ENCODE data around the gene SAP25. TPM values are rescaled to one million over a fixed set of nuclear protein-coding genes. Genes with fewer than 3 reads are reported as not detected.

Gene SAP25
- polyA plus RNA-seq, 1 donor from 2014 or later, result 0.52 TPM

DNA sequence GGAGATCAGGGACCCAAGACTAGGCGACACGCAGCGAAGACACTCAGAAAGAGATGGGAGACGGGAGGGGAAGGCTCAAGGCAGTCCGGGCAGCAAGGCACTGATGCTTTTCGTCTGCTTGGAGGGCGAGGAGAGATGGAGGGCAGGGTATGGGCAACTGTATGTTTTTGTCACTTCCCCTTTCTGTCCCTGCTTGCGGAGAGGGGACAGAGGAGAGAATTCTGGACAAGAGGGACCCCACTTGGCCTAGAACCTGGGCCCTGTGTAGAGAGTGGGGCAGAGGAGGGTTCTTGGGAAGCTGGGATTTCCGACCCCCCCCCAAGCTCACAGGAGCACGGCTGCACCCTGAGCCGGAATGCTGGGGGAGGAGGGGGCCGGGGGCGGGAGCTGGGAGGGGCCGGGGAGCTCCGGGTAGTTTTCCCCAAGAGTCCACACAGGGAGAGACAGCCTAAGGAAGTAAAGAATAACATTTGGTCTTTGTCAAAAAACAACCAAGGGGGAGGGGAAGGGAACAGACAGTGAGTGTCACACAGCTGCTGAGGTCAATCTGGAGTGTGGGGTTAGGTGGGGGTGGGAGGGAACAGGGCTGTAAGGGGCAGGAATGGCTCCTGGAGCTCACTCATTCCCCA lies 10.5 kb upstream of the SAP25 start:
- peak overlapping the region; percentile 99 for H3K4me3 ChIP-seq (ENCODE audit: low read length)
- H3F3A ChIP-seq (ENCODE audit: insufficient read depth, low read length, poor library complexity, severe bottlenecking), result no peaks in the 10 kb centered on the region
- no peak overlapping the region for H2AFZ ChIP-seq (ENCODE audit: low read depth, low read length)
- TF ChIP-seq POLR2AphosphoS5 (IDR thresholded peaks at IDR 0.05), result no peak
- TF ChIP-seq, protein P1, sequence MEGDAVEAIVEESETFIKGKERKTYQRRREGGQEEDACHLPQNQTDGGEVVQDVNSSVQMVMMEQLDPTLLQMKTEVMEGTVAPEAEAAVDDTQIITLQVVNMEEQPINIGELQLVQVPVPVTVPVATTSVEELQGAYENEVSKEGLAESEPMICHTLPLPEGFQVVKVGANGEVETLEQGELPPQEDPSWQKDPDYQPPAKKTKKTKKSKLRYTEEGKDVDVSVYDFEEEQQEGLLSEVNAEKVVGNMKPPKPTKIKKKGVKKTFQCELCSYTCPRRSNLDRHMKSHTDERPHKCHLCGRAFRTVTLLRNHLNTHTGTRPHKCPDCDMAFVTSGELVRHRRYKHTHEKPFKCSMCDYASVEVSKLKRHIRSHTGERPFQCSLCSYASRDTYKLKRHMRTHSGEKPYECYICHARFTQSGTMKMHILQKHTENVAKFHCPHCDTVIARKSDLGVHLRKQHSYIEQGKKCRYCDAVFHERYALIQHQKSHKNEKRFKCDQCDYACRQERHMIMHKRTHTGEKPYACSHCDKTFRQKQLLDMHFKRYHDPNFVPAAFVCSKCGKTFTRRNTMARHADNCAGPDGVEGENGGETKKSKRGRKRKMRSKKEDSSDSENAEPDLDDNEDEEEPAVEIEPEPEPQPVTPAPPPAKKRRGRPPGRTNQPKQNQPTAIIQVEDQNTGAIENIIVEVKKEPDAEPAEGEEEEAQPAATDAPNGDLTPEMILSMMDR (IDR thresholded peaks at IDR 0.05; ENCODE audit: poor library complexity, severe bottlenecking), result no peak
- no peaks in the 10 kb centered on the region for H3K9me2 ChIP-seq (ENCODE audit: insufficient read depth, low read length)
- H3K27me3 ChIP-seq (ENCODE audit: insufficient read depth, low read depth, low read length), result no peaks in the 10 kb centered on the region
- no peaks in the 10 kb centered on the region for H4K20me1 ChIP-seq (ENCODE audit: insufficient read depth)
- no peaks in the 10 kb centered on the region for H3K9me3 ChIP-seq (ENCODE audit: low read length)
- no peak overlapping the region for H3K27ac ChIP-seq (ENCODE audit: low read length)
- peaks cover 17% of the 10 kb centered on the region for H3K79me2 ChIP-seq (replicated peaks; ENCODE audit: insufficient read depth, low read length)
- H3K36me3 ChIP-seq (ENCODE audit: insufficient read depth, low read length), result no peaks in the 10 kb centered on the region
- peak overlapping the region; percentile 96 for H3K9ac ChIP-seq (ENCODE audit: low read length)
- no peak overlapping the region for H3K4me2 ChIP-seq (ENCODE audit: low read length)

- peaks cover 17% of the 10 kb centered on the region for H3K79me2 ChIP-seq (replicated peaks; ENCODE audit: insufficient read depth, low read length)
- H3K9me2 ChIP-seq (ENCODE audit: insufficient read depth, low read length), result no peaks in the 10 kb centered on the region
- no peak overlapping the region for H2AFZ ChIP-seq (ENCODE audit: low read depth, low read length)
- TF ChIP-seq EZH2 (IDR thresholded peaks at IDR 0.05; ENCODE audit: borderline replicate concordance, insufficient read depth, low read length, poor library complexity, severe bottlenecking) (no peak), MXI1 (conservative IDR thresholded peaks at IDR 0.05; ENCODE audit: poor library complexity, severe bottlenecking) (no peak), RAD21 (conservative IDR thresholded peaks at IDR 0.05) (no peak), TAF1 (IDR thresholded peaks at IDR 0.05; ENCODE audit: low read depth) (no peak), POLR2AphosphoS5 (IDR thresholded peaks at IDR 0.05) (no peak), SMC3 (conservative IDR thresholded peaks at IDR 0.05; ENCODE audit: poor library complexity) (no peak)
- TF ChIP-seq, protein P2, sequence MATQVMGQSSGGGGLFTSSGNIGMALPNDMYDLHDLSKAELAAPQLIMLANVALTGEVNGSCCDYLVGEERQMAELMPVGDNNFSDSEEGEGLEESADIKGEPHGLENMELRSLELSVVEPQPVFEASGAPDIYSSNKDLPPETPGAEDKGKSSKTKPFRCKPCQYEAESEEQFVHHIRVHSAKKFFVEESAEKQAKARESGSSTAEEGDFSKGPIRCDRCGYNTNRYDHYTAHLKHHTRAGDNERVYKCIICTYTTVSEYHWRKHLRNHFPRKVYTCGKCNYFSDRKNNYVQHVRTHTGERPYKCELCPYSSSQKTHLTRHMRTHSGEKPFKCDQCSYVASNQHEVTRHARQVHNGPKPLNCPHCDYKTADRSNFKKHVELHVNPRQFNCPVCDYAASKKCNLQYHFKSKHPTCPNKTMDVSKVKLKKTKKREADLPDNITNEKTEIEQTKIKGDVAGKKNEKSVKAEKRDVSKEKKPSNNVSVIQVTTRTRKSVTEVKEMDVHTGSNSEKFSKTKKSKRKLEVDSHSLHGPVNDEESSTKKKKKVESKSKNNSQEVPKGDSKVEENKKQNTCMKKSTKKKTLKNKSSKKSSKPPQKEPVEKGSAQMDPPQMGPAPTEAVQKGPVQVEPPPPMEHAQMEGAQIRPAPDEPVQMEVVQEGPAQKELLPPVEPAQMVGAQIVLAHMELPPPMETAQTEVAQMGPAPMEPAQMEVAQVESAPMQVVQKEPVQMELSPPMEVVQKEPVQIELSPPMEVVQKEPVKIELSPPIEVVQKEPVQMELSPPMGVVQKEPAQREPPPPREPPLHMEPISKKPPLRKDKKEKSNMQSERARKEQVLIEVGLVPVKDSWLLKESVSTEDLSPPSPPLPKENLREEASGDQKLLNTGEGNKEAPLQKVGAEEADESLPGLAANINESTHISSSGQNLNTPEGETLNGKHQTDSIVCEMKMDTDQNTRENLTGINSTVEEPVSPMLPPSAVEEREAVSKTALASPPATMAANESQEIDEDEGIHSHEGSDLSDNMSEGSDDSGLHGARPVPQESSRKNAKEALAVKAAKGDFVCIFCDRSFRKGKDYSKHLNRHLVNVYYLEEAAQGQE (IDR thresholded peaks at IDR 0.05; ENCODE audit: borderline replicate concordance), result no peak
- no peaks in the 10 kb centered on the region for H3K36me3 ChIP-seq (ENCODE audit: insufficient read depth, low read length)
- peak overlapping the region; percentile 99 for H3K4me3 ChIP-seq (ENCODE audit: low read length)
- H3F3A ChIP-seq (ENCODE audit: insufficient read depth, low read length, poor library complexity, severe bottlenecking), result no peaks in the 10 kb centered on the region
- no peak overlapping the region for H3K4me2 ChIP-seq (ENCODE audit: low read length)
- H3K9ac ChIP-seq (ENCODE audit: low read length), result no peak overlapping the region
- H3K9me3 ChIP-seq (ENCODE audit: low read length), result no peaks in the 10 kb centered on the region
- no peak overlapping the region for H3K27ac ChIP-seq (ENCODE audit: low read length)
- no peaks in the 10 kb centered on the region for H4K20me1 ChIP-seq (ENCODE audit: insufficient read depth)
- no peaks in the 10 kb centered on the region for H3K27me3 ChIP-seq (ENCODE audit: insufficient read depth, low read depth, low read length)
These were observed 9.7 kb upstream of the SAP25 start for GRCh38 chr7:100583132-100584053.
